GM12874 (cell line): ENCODE measurements around the gene DNM3.

Experiments used
- CTCF ChIP-seq: IDR thresholded peaks from 2 replicates; pipeline ENCODE4 v1.5.1; 2011; ENCODE audit warnings: low read depth, mild to moderate bottlenecking, control low read depth, low read length, moderate library complexity; ENCODE audit not compliant: insufficient read depth

The DNM3 gene

GRCh38 chr1:171990371-171990770 lies 149.1 kb downstream of the DNM3 start:
- no peak for TF ChIP-seq CTCF

GRCh38 chr1:171994293-171994692 lies 153.0 kb downstream of the DNM3 start:
- TF ChIP-seq CTCF = no peak

GRCh38 chr1:171995573-171995972 lies 154.3 kb downstream of the DNM3 start:
- no peak for TF ChIP-seq CTCF

GRCh38 chr1:171997936-171998335 lies 156.6 kb downstream of the DNM3 start:
- no peak for TF ChIP-seq CTCF

- no peak for TF ChIP-seq CTCF
Observed at GRCh38 chr1:171998711-171999110, 157.4 kb downstream of the DNM3 start.

DNA sequence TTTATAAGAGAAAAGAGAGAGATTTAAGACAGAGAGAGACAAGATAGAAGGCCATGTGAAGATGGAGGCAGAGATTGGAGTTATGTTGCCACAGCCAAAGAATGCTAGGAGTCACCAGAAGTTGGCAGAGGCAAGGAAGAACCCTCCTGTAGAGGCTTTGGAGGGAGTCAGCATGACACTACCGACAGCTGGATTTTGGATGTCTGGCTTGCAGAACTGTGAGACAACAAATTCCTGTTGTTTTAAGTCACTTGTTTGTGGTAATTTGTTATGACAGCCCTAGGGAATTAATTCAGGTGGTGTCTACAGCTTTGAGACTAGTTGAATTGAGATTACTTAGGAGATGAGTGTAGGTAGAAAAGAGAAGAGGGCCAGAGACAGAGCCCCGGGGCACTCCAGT lies 158.5 kb downstream of the DNM3 start:
- no peak for TF ChIP-seq CTCF

DNA sequence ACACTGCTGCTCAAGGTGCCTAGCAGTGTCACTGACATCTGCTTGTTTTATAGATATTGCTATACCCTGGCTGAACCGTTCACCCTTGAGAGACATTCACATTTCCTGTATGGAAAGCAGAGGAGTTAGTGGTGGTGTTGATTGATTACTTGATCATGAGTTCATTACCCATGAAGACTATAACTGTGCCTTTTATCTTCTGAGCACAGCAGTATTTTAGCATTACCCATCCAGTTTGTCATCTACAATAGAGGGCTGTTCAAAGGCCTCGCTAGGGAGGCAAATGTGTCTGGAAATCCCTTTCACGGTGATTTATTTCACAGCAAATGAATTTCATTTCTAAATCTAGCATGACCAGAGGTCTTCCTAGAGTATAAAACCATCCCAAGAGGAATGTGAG lies 160.0 kb downstream of the DNM3 start:
- no peak for TF ChIP-seq CTCF
